ENCODE results near the gene PLA2G2C.

GRCh38 chr1:20137055-20137454 lies 49.3 kb downstream of the PLA2G2C start:
- no peak for TF ChIP-seq CTCF (IDR thresholded peaks at IDR 0.05; ENCODE audit: low read length)
- no peak for TF ChIP-seq EZH2 (IDR thresholded peaks at IDR 0.05; ENCODE audit: borderline replicate concordance, low read length)
